Mucosa of descending colon (tissue), 3 donors: ENCODE data around the gene NOC4L. TPM values are rescaled to one million over a fixed set of nuclear protein-coding genes. Genes with fewer than 3 reads are reported as not detected.

Experiments used
- ATAC-seq: fragments of 200-7000 bp; cut with Tn5 transposase; one replicate; pipeline ENCODE4 v1.9.1; 2020; ENCODE audit warnings: mild to moderate bottlenecking, moderate library complexity
- DNase-seq, 3 donors: peaks; one replicate each; pipeline ENCODE4 v3.0.0-alpha.2; 2020
- H3K36me3 ChIP-seq: fragments of 200-600 bp; one replicate; pipeline ENCODE4 v1.8.0; 2021; ENCODE audit warnings: low read depth, mild to moderate bottlenecking
- H3K4me1 ChIP-seq: fragments of 200-600 bp; one replicate; pipeline ENCODE4 v1.8.0; 2021; ENCODE audit warnings: low read depth, mild to moderate bottlenecking
- H3K4me3 ChIP-seq: fragments of 200-600 bp; one replicate; pipeline ENCODE4 v1.8.0; 2021; ENCODE audit warnings: mild to moderate bottlenecking
- H3K9me3 ChIP-seq: fragments of 200-600 bp; one replicate; pipeline ENCODE4 v1.8.0; 2021; ENCODE audit warnings: mild to moderate bottlenecking
- intact Hi-C, 2 donors: fragments of 100-400 bp; cut with DNase I in 1 of 2; cut with micrococcal nuclease in 1 of 2; formaldehyde crosslinking; loops; one replicate each; pipeline versions ENCODE4 v1.11.0 to v1.11.1; 2022; cut with DNase I, micrococcal nuclease
- total RNA-seq, 3 donors: library from RNA; stranded (reverse); fragmentation: NEBNext Ultra II Directional in 2 of 3; extraction: Animal tissue kit (Norgen Biotek cat#: 25700) in 2 of 3; gene quantifications; one replicate each; pipeline versions ENCODE4 v1.2.1 to v1.2.4, GENCODE V29; 2021 to 2023
- TF ChIP-seq, protein P1 (sequence below): fragments of 200-600 bp; IDR thresholded peaks from one replicate; pipeline ENCODE4 v1.8.0; 2022; ENCODE audit warnings: antibody characterized with exemption, mild to moderate bottlenecking
- donor health status: DM: no; HTN: no; CAD: no; lungs with moderate emphysema.
- donor health status: DM: no; HTN: no; CAD: no.
- donor health status: DM: no; HTN: yes; CAD: no.

Gene NOC4L
- total RNA-seq, 3 donors from 2014 or later = 12.9 to 17.5 (median 13.3) TPM

GRCh38 chr12:132110677-132111076 is 33.6 kb upstream of the NOC4L start:
- H3K4me3 ChIP-seq = no peak overlapping the region
- H3K36me3 ChIP-seq = peaks cover 5% of the 10 kb centered on the region
- H3K9me3 ChIP-seq = no peaks in the 10 kb centered on the region
- ATAC-seq (no peak), DNase-seq (no peak)
- TF ChIP-seq, protein P1, sequence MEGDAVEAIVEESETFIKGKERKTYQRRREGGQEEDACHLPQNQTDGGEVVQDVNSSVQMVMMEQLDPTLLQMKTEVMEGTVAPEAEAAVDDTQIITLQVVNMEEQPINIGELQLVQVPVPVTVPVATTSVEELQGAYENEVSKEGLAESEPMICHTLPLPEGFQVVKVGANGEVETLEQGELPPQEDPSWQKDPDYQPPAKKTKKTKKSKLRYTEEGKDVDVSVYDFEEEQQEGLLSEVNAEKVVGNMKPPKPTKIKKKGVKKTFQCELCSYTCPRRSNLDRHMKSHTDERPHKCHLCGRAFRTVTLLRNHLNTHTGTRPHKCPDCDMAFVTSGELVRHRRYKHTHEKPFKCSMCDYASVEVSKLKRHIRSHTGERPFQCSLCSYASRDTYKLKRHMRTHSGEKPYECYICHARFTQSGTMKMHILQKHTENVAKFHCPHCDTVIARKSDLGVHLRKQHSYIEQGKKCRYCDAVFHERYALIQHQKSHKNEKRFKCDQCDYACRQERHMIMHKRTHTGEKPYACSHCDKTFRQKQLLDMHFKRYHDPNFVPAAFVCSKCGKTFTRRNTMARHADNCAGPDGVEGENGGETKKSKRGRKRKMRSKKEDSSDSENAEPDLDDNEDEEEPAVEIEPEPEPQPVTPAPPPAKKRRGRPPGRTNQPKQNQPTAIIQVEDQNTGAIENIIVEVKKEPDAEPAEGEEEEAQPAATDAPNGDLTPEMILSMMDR = no peak
- H3K4me1 ChIP-seq = no peaks in the 10 kb centered on the region
- intact Hi-C loops = no loop called here

DNA sequence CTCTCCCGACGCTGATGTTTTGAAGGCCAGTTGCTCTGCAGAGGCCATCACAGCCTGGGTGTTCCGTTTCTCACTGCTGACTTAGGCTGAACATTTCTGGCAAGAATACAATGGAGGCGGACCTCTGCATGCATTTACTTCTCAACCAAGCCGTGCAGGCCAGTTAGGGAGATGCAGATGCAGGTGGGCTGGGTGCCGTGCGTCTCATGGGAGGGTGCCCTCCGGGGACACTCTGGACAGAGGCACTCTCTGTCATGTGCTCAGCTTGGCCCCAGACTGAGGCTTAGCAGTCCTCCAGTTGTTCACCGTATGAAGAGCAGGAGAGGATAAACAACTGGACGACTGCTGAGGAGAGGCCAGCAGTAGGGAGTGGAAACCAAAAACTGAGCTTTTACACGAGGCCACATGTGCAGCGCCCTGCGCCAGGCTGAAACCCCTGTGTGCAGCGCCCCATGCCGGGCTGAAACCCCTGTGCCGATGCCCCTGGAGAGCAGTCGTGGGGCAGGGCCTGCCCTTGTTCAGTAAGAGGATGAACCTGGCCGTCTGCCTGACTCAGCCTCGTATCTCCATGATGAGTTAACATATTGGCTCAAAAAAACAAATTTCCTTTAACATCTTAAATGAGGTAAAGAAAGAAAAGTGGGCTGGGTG is 32.5 kb upstream of the NOC4L start:
- intact Hi-C loops = no loop called here
- Histone ChIP-seq H3K36me3 (peaks cover 5% of the 10 kb centered on the region), H3K4me1 (no peaks in the 10 kb centered on the region), H3K4me3 (no peak overlapping the region), H3K9me3 (no peaks in the 10 kb centered on the region)
- TF ChIP-seq, protein P1 = no peak
- ATAC-seq = no peak
- DNase-seq = no peak

- peaks cover 5% of the 10 kb centered on the region for H3K36me3 ChIP-seq
- intact Hi-C loops = no loop called here
- TF ChIP-seq, protein P1 = no peak
- no peaks in the 10 kb centered on the region for H3K9me3 ChIP-seq
- ATAC-seq (no peak), DNase-seq (no peak)
- no peak overlapping the region for H3K4me3 ChIP-seq
- H3K4me1 ChIP-seq = no peaks in the 10 kb centered on the region
Observed at GRCh38 chr12:132114667-132115066, 29.6 kb upstream of the NOC4L start.

DNA sequence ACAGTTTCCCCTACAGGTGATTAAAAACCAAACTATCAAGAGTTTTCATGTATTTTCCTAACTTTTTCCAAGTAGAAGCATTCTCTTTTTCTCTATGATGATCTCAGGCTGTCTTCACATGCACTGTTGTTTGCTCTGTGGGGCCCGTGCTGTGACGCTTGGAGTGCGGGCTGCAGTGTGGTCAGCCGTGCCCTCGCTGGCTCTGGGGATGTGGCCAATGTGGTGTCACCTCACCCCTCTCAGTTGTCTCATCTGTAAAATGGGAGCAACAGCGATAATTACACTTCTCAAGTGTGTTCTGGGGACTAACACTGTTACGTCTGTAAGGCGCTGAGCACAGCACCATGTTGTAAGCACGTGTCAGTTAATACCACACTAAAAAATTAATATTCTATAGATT is 28.8 kb upstream of the NOC4L start:
- DNase-seq (no peak), ATAC-seq (no peak)
- Histone ChIP-seq H3K9me3 (no peaks in the 10 kb centered on the region), H3K4me3 (no peak overlapping the region), H3K36me3 (peaks cover 5% of the 10 kb centered on the region), H3K4me1 (no peaks in the 10 kb centered on the region)
- TF ChIP-seq, protein P1 = no peak
- intact Hi-C loops = no loop called here

DNA sequence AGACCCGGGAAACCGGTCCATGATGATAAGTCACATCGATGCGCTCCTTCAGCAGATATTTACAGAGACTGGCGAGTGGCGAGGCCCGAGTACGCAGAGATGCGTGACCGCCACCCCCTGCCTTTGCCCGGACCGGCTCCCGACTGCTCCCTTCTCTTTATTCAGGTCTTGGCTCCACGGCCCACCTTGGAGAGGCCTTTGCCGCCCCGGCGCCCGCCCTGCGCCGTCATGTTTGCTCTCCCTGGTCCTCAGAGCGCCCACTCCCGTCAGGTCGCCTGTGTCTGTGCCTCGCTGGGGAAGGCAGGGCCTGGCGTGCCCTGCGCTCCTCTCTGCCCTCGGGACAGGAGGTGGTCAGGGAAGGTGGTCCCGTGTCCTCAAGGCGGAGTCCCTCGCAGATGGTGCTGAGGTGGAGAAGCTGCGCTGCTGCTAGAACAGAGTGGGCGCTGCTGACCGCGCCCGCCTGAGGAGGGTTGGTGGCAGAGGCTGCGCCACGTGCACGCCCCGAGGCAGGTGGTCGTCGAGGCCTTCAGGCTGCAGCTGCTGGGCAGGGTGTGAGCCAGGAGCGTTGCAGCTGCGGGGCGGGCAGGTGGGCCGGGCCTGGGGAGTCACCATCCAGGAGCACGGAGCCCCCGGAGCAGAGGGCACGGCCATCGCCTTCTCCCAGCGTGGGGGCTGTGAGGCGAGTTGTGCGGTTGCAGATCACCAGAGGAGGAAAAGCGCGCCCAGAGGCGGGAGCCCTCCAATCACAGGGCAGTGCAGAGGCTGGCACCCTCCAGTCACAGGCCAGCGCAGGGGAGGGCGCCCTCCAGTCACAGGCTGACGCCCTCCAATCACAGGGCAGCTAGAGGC is 27.3 kb upstream of the NOC4L start:
- intact Hi-C loops = no loop called here
- peak; percentile 8 for ATAC-seq
- Histone ChIP-seq H3K4me1 (no peaks in the 10 kb centered on the region), H3K36me3 (peaks cover 2% of the 10 kb centered on the region), H3K4me3 (no peak overlapping the region), H3K9me3 (no peaks in the 10 kb centered on the region)
- TF ChIP-seq, protein P1 = no peak
- no peak for DNase-seq
